ENCODE measurements around the gene LHX2. TPM values are rescaled to one million over a fixed set of nuclear protein-coding genes. Genes with fewer than 3 reads are reported as not detected.

Gene LHX2
- total and polyA plus RNA-seq, 9 of the 15 experiments (the other 6 are each of a cell fraction or from before 2014, with no cell fraction given) = 0.07 TPM; not detected in 8

DNA sequence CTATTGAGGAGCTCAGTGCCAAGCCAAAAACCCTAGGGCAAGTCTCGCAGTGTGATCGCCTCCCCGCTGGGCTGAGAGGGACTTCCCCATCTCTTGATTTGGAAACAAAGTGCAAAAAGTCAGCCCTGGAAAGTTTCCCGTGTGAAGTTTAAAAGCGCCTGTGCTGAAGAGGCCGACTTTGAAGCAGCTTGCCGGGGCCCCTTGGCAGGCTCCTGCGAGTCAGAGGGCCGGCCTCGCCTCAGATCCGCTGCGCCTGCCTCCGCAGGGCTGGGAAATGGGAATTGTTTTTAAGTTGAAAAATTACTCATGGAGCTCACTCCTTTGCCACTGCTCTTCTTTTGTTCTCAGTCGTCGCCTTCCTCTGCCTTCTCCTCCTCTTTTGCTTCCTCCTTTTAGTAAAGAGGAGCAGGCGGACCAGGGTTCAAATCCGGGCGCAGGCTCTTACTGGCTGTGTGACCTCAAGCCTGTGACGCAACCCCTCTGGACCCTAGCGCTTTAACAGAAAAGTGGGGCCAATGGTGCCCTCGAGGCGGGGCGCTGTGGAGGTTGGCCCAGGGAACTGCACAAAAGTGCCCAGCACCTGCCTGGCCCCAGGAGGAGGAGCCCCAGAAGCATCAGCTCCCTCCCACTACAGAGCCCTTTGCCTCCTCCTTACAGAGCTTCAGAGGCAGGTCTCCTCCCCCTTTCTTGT lies 14.7 kb upstream of the LHX2 start:
- Histone ChIP-seq H3K9me1 (ENCODE audit: control insufficient read depth, insufficient read depth, low read length) (no peaks in the 10 kb centered on the region), H3K4me2 (ENCODE audit: insufficient read depth, low read length) (no peak overlapping the region), H3K9ac (ENCODE audit: insufficient read depth in 1 of 2, low read depth in 2 of 2, low read length in 2 of 2) (no peak overlapping the region), H3K27ac (ENCODE audit: extremely low read depth, low read depth, low read length) (no peak overlapping the region), H3K4me1 (replicated peaks in 1 of 2; ENCODE audit: control insufficient read depth in 2 of 2, insufficient read depth in 2 of 2, low read length in 2 of 2) (peaks cover 0 to 11% of the 10 kb centered on the region in 2 experiments; a peak in 2 of 5 replicates), H3K4me3 (no peak overlapping the region), H3K9me3 (replicated peaks; ENCODE audit: control insufficient read depth, insufficient read depth, low read depth, low read length) (no peaks in the 10 kb centered on the region), H4K20me1 (replicated peaks; ENCODE audit: control insufficient read depth, insufficient read depth, low read length) (peaks cover 7% of the 10 kb centered on the region), H2AFZ (ENCODE audit: low read depth, low read length) (no peak overlapping the region), H3K36me3 (ENCODE audit: control insufficient read depth, insufficient read depth, low read length) (no peaks in the 10 kb centered on the region), H3K27me3 (ENCODE audit: control insufficient read depth in 2 of 2, insufficient read depth in 2 of 2, low read length in 2 of 2) (peaks cover 51 to 56% of the 10 kb centered on the region in 2 experiments), H3K79me2 (ENCODE audit: control insufficient read depth, insufficient read depth, low read length) (no peaks in the 10 kb centered on the region)
- ATAC-seq = no peak
- in situ Hi-C loops (cut with MboI) = no loop called here
- TF ChIP-seq ZBTB1 (CRISPR knock-in tag; IDR thresholded peaks at IDR 0.05; ENCODE audit: borderline replicate concordance, low read depth) (no peak), ZEB2 (IDR thresholded peaks at IDR 0.05) (no peak), RBM25 (IDR thresholded peaks at IDR 0.05; ENCODE audit: low read depth, low read length, severe bottlenecking) (peak; percentile 6)
- BruUV-seq (replicated peaks) = no TSS peak
- 5% methylated on average over 23 of the region's 23 CpGs for WGBS (ENCODE audit: insufficient coverage, low coverage, missing lambda C conversion rate)
- ChIA-PET POLR2A (interaction anchor here (0.6 kb wide), 1 partner anchor 22 kb away, joined by 3 read pairs; no protein-coding TSS in a partner anchor), CTCF (ENCODE audit: low intra/inter-chr PET ratio) (no interaction called here)
- FAIRE-seq = no peak
- no peak for DNase-seq (ENCODE audit: extremely low read depth in 1 of 4, low spot score in 3 of 4)
- intact Hi-C loops (cut with micrococcal nuclease) = no loop called here

GRCh38 chr9:123997665-123998277 lies 13.8 kb upstream of the LHX2 start:
- FAIRE-seq (no peak), ATAC-seq (peak; percentile 68), DNase-seq (ENCODE audit: extremely low read depth in 1 of 4, low spot score in 3 of 4) (no peak)
- in situ Hi-C loops (cut with MboI) (no loop called here), intact Hi-C loops (cut with micrococcal nuclease) (no loop called here)
- Histone ChIP-seq H2AFZ (ENCODE audit: low read depth, low read length) (no peak overlapping the region), H3K9me3 (replicated peaks; ENCODE audit: control insufficient read depth, insufficient read depth, low read depth, low read length) (no peaks in the 10 kb centered on the region), H3K4me1 (replicated peaks in 1 of 2; ENCODE audit: control insufficient read depth in 2 of 2, insufficient read depth in 2 of 2, low read length in 2 of 2) (peaks cover 0 to 11% of the 10 kb centered on the region in 2 experiments; a peak in 2 of 5 replicates), H3K9ac (ENCODE audit: insufficient read depth in 1 of 2, low read depth in 2 of 2, low read length in 2 of 2) (no peak overlapping the region), H3K4me2 (ENCODE audit: insufficient read depth, low read length) (no peak overlapping the region), H3K4me3 (no peak overlapping the region), H4K20me1 (replicated peaks; ENCODE audit: control insufficient read depth, insufficient read depth, low read length) (peaks cover 7% of the 10 kb centered on the region), H3K9me1 (ENCODE audit: control insufficient read depth, insufficient read depth, low read length) (no peaks in the 10 kb centered on the region), H3K79me2 (ENCODE audit: control insufficient read depth, insufficient read depth, low read length) (no peaks in the 10 kb centered on the region), H3K36me3 (ENCODE audit: control insufficient read depth, insufficient read depth, low read length) (no peaks in the 10 kb centered on the region), H3K27me3 (ENCODE audit: control insufficient read depth in 2 of 2, insufficient read depth in 2 of 2, low read length in 2 of 2) (peaks cover 53 to 60% of the 10 kb centered on the region in 2 experiments), H3K27ac (ENCODE audit: extremely low read depth, low read depth, low read length) (no peak overlapping the region)
- 6% methylated on average over 11 of the region's 15 CpGs for WGBS (ENCODE audit: insufficient coverage, low coverage, missing lambda C conversion rate)
- TF ChIP-seq, protein P1, sequence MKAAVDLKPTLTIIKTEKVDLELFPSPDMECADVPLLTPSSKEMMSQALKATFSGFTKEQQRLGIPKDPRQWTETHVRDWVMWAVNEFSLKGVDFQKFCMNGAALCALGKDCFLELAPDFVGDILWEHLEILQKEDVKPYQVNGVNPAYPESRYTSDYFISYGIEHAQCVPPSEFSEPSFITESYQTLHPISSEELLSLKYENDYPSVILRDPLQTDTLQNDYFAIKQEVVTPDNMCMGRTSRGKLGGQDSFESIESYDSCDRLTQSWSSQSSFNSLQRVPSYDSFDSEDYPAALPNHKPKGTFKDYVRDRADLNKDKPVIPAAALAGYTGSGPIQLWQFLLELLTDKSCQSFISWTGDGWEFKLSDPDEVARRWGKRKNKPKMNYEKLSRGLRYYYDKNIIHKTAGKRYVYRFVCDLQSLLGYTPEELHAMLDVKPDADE (conservative IDR thresholded peaks at IDR 0.05; ENCODE audit: control insufficient read depth, low read depth, low read length) = no peak
- peak; percentile 20; the same call in 1 of the 2 replicates for TF ChIP-seq EGR1 (conservative IDR thresholded peaks at IDR 0.05)
- CTCF ChIA-PET (ENCODE audit: low intra/inter-chr PET ratio) = no interaction called here
- POLR2A ChIA-PET = interaction anchor here (1.2 kb wide), 1 partner anchor 15 kb away, joined by 6 read pairs; no protein-coding TSS in a partner anchor
- BruUV-seq (replicated peaks) = no TSS peak
